Activated CD4-positive, alpha-beta T cell treated with anti-CD3 and anti-CD28 coated beads, Interleukin-2, Interleukin-4, amounts not matched to agents 100 ng/mL and 50 ng/mL, durations not matched to agents 16 hours and 8 hours (primary cell): ENCODE measurements around the gene AFF1.
A peak's percentile ranks its signal among the peaks of the same experiment; 100 is the strongest.

ENCODE experiments used
- DNase-seq: peaks from one replicate; pipeline ENCODE4 v3.0.0-alpha.2; 2020; ENCODE audit warnings: low spot score

AFF1 gene

GRCh38 chr4:86955888-86956451, 21.2 kb downstream of the AFF1 start:
- no peak for DNase-seq

- DNase-seq = peak; percentile 32
These were observed 22.4 kb downstream of the AFF1 start for GRCh38 chr4:86957215-86957614.

- no peak for DNase-seq
These were observed 25.0 kb downstream of the AFF1 start for GRCh38 chr4:86959588-86960500.

GRCh38 chr4:86960557-86960961, 25.7 kb downstream of the AFF1 start:
- no peak for DNase-seq

GRCh38 chr4:86961116-86961515, 26.3 kb downstream of the AFF1 start:
- DNase-seq = no peak

- no peak for DNase-seq
These were observed 26.9 kb downstream of the AFF1 start for GRCh38 chr4:86961605-86962295.

GRCh38 chr4:86963697-86964096, 28.9 kb downstream of the AFF1 start:
- no peak for DNase-seq

GRCh38 chr4:86965019-86965976, 30.5 kb downstream of the AFF1 start:
- no peak for DNase-seq

GRCh38 chr4:86967073-86967472, 32.3 kb downstream of the AFF1 start:
- DNase-seq = no peak

GRCh38 chr4:86967798-86968197, 33.0 kb downstream of the AFF1 start:
- no peak for DNase-seq

GRCh38 chr4:86968547-86968946, 33.7 kb downstream of the AFF1 start:
- no peak for DNase-seq

GRCh38 chr4:86970447-86971354, 35.9 kb downstream of the AFF1 start:
- no peak for DNase-seq

- no peak for DNase-seq
These were observed 36.5 kb downstream of the AFF1 start for GRCh38 chr4:86971355-86971683.

- DNase-seq = no peak
These were observed 38.2 kb downstream of the AFF1 start for GRCh38 chr4:86972997-86973396.

GRCh38 chr4:86973668-86974067, 38.9 kb downstream of the AFF1 start:
- DNase-seq = no peak

- DNase-seq = peak; percentile 58
These were observed 39.8 kb downstream of the AFF1 start for GRCh38 chr4:86974551-86974994.

GRCh38 chr4:86975927-86976326, 41.1 kb downstream of the AFF1 start:
- no peak for DNase-seq

- no peak for DNase-seq
These were observed 42.1 kb downstream of the AFF1 start for GRCh38 chr4:86976801-86977485.

GRCh38 chr4:86977621-86978184, 42.9 kb downstream of the AFF1 start:
- DNase-seq = peak; percentile 73

- DNase-seq = no peak
These were observed 43.9 kb downstream of the AFF1 start for GRCh38 chr4:86978709-86979108.
